GM19035 (cell line): ENCODE data around the gene P2RX1.

ENCODE experiments used
- ATAC-seq: cut with Tn5 transposase; IDR thresholded peaks from one replicate; pipeline ENCODE4 v1.9.1; 2021; ENCODE audit not compliant: unreplicated experiment

P2RX1 gene

GRCh38 chr17:3915995-3916696 is at the start of gene P2RX1:
P2RX1 (minus strand) TSS chr17:3916465; CDS start chr17:3916225, 240 bp downstream.
- ATAC-seq = no peak

- ATAC-seq = no peak
These were observed 49.0 kb upstream of the P2RX1 start for GRCh38 chr17:3965118-3965800.

- no peak for ATAC-seq
These were observed 48.2 kb upstream of the P2RX1 start, which contains the start of gene ATP2A3 for GRCh38 chr17:3964203-3965117. ATP2A3 (minus strand) TSS chr17:3964437; CDS start chr17:3964291, 146 bp downstream.

- ATAC-seq = no peak
These were observed 47.3 kb upstream of the P2RX1 start for GRCh38 chr17:3963237-3964201.

- ATAC-seq = no peak
These were observed 46.6 kb upstream of the P2RX1 start for GRCh38 chr17:3962965-3963236.

- ATAC-seq = no peak
These were observed 46.1 kb upstream of the P2RX1 start for GRCh38 chr17:3962217-3962964.

- no peak for ATAC-seq
These were observed 45.3 kb upstream of the P2RX1 start for GRCh38 chr17:3961564-3962047.

- no peak for ATAC-seq
These were observed 44.5 kb upstream of the P2RX1 start for GRCh38 chr17:3960764-3961163.

- ATAC-seq = no peak
These were observed 43.8 kb upstream of the P2RX1 start for GRCh38 chr17:3959921-3960601.

GRCh38 chr17:3959295-3959899 is 43.1 kb upstream of the P2RX1 start:
- no peak for ATAC-seq

GRCh38 chr17:3957735-3958599 is 41.7 kb upstream of the P2RX1 start:
- ATAC-seq = no peak

- ATAC-seq = no peak
These were observed 40.7 kb upstream of the P2RX1 start for GRCh38 chr17:3956983-3957382.

GRCh38 chr17:3956327-3956957 is 40.2 kb upstream of the P2RX1 start:
- ATAC-seq = no peak

- ATAC-seq = no peak
These were observed 39.4 kb upstream of the P2RX1 start for GRCh38 chr17:3955673-3955988.

- ATAC-seq = no peak
These were observed 38.9 kb upstream of the P2RX1 start for GRCh38 chr17:3954976-3955672.

GRCh38 chr17:3954086-3954485 is 37.8 kb upstream of the P2RX1 start:
- ATAC-seq = no peak

GRCh38 chr17:3953542-3953941 is 37.3 kb upstream of the P2RX1 start:
- no peak for ATAC-seq
